ENCODE measurements around the gene FIGN.

FIGN gene

DNA sequence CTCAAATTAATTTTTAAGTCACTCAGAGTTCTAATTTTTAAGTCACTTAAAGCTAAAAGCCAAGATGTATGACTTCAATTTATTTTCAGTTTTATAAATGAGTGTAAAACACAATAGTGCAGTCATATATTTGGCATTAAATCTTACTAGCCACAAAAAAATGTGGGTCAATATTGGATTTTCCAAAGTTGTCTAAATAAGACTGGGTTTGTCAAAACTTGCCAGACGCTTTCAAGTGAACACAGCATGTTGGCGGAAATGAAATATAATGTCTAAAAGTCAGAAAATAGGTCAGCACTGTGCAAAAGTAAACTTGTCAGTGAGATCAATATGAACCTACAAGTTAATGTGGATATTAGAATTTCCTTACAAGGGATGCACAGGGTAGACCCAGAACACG is 128.9 kb downstream of the FIGN start:
- H3K27ac ChIP-seq: no peak overlapping the region
- TF ChIP-seq, protein P1, sequence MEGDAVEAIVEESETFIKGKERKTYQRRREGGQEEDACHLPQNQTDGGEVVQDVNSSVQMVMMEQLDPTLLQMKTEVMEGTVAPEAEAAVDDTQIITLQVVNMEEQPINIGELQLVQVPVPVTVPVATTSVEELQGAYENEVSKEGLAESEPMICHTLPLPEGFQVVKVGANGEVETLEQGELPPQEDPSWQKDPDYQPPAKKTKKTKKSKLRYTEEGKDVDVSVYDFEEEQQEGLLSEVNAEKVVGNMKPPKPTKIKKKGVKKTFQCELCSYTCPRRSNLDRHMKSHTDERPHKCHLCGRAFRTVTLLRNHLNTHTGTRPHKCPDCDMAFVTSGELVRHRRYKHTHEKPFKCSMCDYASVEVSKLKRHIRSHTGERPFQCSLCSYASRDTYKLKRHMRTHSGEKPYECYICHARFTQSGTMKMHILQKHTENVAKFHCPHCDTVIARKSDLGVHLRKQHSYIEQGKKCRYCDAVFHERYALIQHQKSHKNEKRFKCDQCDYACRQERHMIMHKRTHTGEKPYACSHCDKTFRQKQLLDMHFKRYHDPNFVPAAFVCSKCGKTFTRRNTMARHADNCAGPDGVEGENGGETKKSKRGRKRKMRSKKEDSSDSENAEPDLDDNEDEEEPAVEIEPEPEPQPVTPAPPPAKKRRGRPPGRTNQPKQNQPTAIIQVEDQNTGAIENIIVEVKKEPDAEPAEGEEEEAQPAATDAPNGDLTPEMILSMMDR (IDR thresholded peaks at IDR 0.05): no peak
- no peak for TF ChIP-seq ZFX (IDR thresholded peaks at IDR 0.05; ENCODE audit: borderline replicate concordance)

DNA sequence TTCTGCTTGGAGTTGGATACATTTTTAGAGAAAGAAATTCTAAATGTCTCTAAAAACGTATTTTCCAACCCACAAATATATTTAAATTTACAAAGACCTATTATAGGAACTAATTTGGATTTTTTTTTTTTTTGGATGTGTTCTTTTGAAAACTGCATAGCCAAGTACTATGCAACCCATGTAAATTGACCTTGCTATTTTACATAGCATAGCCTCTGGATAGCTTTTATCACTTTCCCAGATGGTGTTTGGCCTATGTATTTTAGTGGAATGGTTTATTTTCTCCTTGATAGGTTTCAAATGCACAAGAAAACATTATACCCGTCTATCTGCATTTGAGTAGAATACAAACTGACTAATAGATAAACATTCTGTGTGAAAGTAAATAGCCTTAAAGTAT is 130.0 kb downstream of the FIGN start:
- TF ChIP-seq, protein P1 (IDR thresholded peaks at IDR 0.05): no peak
- TF ChIP-seq ZFX (IDR thresholded peaks at IDR 0.05; ENCODE audit: borderline replicate concordance): no peak
- no peak overlapping the region for H3K27ac ChIP-seq

DNA sequence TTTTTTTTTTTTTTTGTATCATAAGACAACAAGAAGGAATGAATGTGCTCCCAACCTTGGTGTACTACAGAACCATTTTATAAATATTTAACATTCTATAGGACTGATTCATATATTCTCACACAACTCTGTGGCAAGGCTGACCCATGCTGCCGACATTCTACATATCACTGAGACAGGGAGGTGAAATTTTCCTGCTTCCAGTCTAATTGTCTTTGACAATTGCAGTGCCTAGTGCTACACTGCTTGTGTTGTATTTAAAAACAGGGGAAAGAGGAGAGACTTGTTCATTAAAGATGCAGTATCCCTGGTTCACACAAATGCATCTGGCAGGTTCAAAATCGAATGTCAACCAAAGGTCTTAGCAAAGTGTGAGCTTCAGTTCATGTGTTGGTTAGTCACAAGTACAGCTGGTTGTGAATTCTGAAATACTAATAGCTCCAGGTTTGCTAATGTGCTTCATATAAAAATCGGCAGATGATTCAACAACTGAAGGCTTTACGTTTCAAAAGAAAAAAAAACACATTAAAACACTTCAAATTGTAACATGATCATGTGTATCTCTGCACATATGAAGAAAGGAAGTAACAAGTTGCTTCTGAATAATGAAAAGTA is 130.8 kb downstream of the FIGN start:
- no peak overlapping the region for H3K27ac ChIP-seq
- TF ChIP-seq, protein P1 (IDR thresholded peaks at IDR 0.05): no peak
- TF ChIP-seq ZFX (IDR thresholded peaks at IDR 0.05; ENCODE audit: borderline replicate concordance): no peak

DNA sequence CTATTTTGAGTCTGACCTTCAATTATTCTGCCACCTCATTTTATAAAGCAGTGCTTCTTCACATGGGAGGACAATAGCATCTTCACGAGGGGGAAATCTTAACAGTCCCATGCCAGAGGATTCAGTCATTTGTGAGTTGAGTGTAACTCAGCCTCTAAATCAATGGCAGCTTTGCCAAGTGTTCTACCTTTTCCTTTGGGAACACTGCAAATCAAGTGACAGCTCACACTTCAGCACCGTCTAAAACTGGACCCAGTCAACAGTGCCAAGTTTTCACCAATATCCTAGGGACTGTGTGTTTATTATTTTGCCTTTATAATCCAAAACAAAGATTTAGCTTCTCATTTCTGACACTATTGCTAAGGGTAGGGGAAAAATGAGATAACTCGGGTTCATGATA is 133.6 kb downstream of the FIGN start:
- no peak overlapping the region for H3K27ac ChIP-seq
- TF ChIP-seq, protein P1 (IDR thresholded peaks at IDR 0.05): no peak
- no peak for TF ChIP-seq ZFX (IDR thresholded peaks at IDR 0.05; ENCODE audit: borderline replicate concordance)

DNA sequence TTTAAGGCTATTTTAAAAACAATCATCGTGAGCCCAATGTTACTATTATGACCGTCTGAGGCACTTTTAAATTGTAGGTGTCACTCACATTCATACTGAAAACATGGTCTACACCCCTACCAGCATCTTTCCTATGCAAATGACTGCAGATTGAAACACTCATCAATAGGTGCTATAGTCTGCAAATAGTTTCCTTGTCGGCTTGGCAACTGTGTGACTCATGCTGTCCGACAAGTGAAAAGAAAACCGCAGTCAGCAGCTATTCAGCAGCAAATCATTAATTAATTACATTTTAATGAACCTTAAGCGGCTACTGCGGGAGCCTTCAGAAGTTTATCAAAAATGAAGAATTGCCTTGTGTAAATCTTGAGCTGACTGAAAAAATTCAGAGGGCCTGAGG is 134.4 kb downstream of the FIGN start:
- no peak overlapping the region for H3K27ac ChIP-seq
- TF ChIP-seq, protein P1 (IDR thresholded peaks at IDR 0.05): no peak
- TF ChIP-seq ZFX (IDR thresholded peaks at IDR 0.05; ENCODE audit: borderline replicate concordance): no peak

DNA sequence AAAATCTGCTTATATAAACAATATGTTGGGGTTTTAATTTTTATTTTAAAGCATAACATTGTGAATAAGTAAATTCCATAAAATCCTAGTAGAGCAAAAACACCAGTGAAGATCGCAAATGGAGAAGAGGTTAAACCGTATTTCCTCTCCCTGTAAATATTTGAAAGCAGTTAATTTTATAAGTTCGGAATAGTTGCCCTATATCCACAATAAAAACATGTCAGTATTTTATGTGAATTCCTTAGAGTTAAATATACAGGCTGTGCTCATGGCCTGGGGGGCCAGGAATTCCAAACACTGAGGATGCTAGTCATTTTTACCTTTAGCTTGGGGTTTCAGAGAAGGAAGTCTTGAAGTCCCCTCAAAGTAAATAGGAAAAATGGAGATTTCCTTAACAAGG is 135.0 kb downstream of the FIGN start:
- TF ChIP-seq, protein P1 (IDR thresholded peaks at IDR 0.05): no peak
- TF ChIP-seq ZFX (IDR thresholded peaks at IDR 0.05; ENCODE audit: borderline replicate concordance): no peak
- H3K27ac ChIP-seq: no peak overlapping the region

DNA sequence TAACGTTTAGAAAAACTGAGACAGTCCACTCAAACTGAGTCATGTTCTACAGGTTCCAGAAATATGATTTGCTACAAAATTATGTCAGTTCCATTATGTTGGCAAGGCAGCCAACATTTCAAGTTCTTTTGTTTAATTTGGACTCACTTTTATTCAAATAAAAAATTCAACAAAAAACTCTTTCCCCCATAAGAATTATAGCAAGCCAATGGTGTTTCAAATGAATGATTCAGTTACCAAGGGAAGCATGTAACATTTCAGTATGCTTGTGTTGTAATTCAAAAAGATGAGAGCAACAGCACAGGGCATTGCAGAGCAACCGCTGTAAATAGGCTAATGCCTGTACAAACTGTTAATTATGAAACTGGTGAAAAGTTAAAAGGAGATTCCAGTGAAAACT is 140.8 kb downstream of the FIGN start:
- no peak for TF ChIP-seq ZFX (IDR thresholded peaks at IDR 0.05; ENCODE audit: borderline replicate concordance)
- TF ChIP-seq, protein P1 (IDR thresholded peaks at IDR 0.05): no peak
- no peak overlapping the region for H3K27ac ChIP-seq
